PC-3 (cell line): ENCODE measurements around the gene BIVM. TPM values are rescaled to one million over a fixed set of nuclear protein-coding genes. Genes with fewer than 3 reads are reported as not detected.

Experiments used
- ATAC-seq: fragments of 200-7000 bp; cut with Tn5 transposase; 2 replicates; pipeline ENCODE4 v1.9.1; 2020; ENCODE audit warnings: mild to moderate bottlenecking, moderate library complexity
- BruUV-seq: library from RNA; stranded (reverse); fragments of 400-500 nt; replicated peaks from 2 replicates; lab custom pipeline; 2021; lab: Mats Ljungman, UMichigan
- CTCF ChIA-PET: fragments of 300-600 bp; sonication (Branson Sonifier 250); formaldehyde crosslinking; loops from one replicate; lab custom pipeline; 2022; ENCODE audit warnings: antibody characterized with exemption; lab: Charles Lee
- POLR2A ChIA-PET: fragments of 300-600 bp; sonication (Branson Sonifier 250); formaldehyde crosslinking; loops from one replicate; lab custom pipeline; 2022; ENCODE audit warnings: antibody characterized with exemption; ENCODE audit not compliant: unreplicated experiment; lab: Charles Lee
- DNase-seq: peaks from one replicate; pipeline ENCODE4 v3.0.0-alpha.2; 2015
- H2AFZ ChIP-seq: fragments of 300-600 bp; sonication (generic); 2 replicates; pipeline ENCODE4 v1.6.0; 2016; ENCODE audit warnings: antibody characterized with exemption, low read length
- H3F3A ChIP-seq: fragments of 300-600 bp; sonication (generic); one replicate; pipeline ENCODE4 v1.6.0; 2017; ENCODE audit warnings: antibody characterized with exemption, low read length, control low read depth, mild to moderate bottlenecking; ENCODE audit not compliant: unreplicated experiment
- H3K27ac ChIP-seq: fragments of 300-600 bp; sonication (generic); 2 replicates; pipeline ENCODE4 v1.5.1; 2016; ENCODE audit warnings: mild to moderate bottlenecking, low read length
- H3K27me3 ChIP-seq: fragments of 300-600 bp; sonication (generic); 2 replicates; pipeline ENCODE4 v1.6.1; 2016; ENCODE audit warnings: low read length, mixed read lengths
- H3K36me3 ChIP-seq: fragments of 300-600 bp; sonication (generic); 2 replicates; pipeline ENCODE4 v1.6.1; 2016; ENCODE audit warnings: low read depth, mixed run types, low read length, mixed read lengths
- H3K4me1 ChIP-seq: fragments of 300-600 bp; sonication (generic); 2 replicates; pipeline ENCODE4 v1.5.1; 2016; ENCODE audit warnings: low read length; ENCODE audit not compliant: insufficient read depth
- H3K4me2 ChIP-seq: fragments of 300-600 bp; sonication (generic); 2 replicates; pipeline ENCODE4 v1.6.0; 2016; ENCODE audit warnings: low read length
- H3K4me3 ChIP-seq: fragments of 300-600 bp; sonication (generic); 2 replicates; pipeline ENCODE4 v1.5.1; 2016; ENCODE audit warnings: mild to moderate bottlenecking, low read length, mixed read lengths
- H3K79me2 ChIP-seq: fragments of 300-600 bp; sonication (generic); 2 replicates; pipeline ENCODE4 v1.6.1; 2017; ENCODE audit warnings: low read length, mixed read lengths
- H3K9ac ChIP-seq: fragments of 300-600 bp; sonication (generic); 2 replicates; pipeline ENCODE4 v1.6.0; 2016; ENCODE audit warnings: mild to moderate bottlenecking, low read length
- H3K9me2 ChIP-seq: fragments of 300-600 bp; sonication (generic); replicated peaks from 2 replicates; pipeline ENCODE4 v1.6.1; 2016; ENCODE audit warnings: mixed run types, low read length, mixed read lengths
- H3K9me3 ChIP-seq: fragments of 300-600 bp; sonication (generic); 2 replicates; pipeline ENCODE4 v1.6.1; 2016; ENCODE audit warnings: low read length, mixed read lengths
- H4K20me1 ChIP-seq: fragments of 300-600 bp; sonication (generic); 2 replicates; pipeline ENCODE4 v1.6.1; 2016; ENCODE audit warnings: low read length, mixed read lengths
- CTCF ChIP-seq: fragments of 300-600 bp; sonication (generic); conservative IDR thresholded peaks from 2 replicates; pipeline ENCODE4 v1.5.1; 2017; ENCODE audit warnings: antibody characterized with exemption, low read depth, mild to moderate bottlenecking, low read length
- EZH2 ChIP-seq: fragments of 300-600 bp; sonication (generic); IDR thresholded peaks from one replicate; pipeline ENCODE4 v1.6.1; 2017; ENCODE audit warnings: antibody characterized with exemption, mild to moderate bottlenecking, low read length; ENCODE audit not compliant: unreplicated experiment
- EZH2phosphoT487 ChIP-seq: fragments of 300-600 bp; sonication (generic); IDR thresholded peaks from 2 replicates; pipeline ENCODE4 v1.6.1; 2018; ENCODE audit warnings: mild to moderate bottlenecking, antibody characterized with exemption, low read length, borderline replicate concordance
- intact Hi-C: fragments of 100-400 bp; cut with micrococcal nuclease; formaldehyde crosslinking; loops from 2 replicates; pipeline ENCODE4 v1.9.0; 2023
- total RNA-seq: library from RNA; depleted of rRNA; stranded (reverse); fragments of >200 nt; gene quantifications from 2 replicates; pipeline ENCODE4 v1.2.3, GENCODE V29; 2014

BIVM gene
- total RNA-seq, 1 experiment from 2014 or later = 6.7 TPM

DNA sequence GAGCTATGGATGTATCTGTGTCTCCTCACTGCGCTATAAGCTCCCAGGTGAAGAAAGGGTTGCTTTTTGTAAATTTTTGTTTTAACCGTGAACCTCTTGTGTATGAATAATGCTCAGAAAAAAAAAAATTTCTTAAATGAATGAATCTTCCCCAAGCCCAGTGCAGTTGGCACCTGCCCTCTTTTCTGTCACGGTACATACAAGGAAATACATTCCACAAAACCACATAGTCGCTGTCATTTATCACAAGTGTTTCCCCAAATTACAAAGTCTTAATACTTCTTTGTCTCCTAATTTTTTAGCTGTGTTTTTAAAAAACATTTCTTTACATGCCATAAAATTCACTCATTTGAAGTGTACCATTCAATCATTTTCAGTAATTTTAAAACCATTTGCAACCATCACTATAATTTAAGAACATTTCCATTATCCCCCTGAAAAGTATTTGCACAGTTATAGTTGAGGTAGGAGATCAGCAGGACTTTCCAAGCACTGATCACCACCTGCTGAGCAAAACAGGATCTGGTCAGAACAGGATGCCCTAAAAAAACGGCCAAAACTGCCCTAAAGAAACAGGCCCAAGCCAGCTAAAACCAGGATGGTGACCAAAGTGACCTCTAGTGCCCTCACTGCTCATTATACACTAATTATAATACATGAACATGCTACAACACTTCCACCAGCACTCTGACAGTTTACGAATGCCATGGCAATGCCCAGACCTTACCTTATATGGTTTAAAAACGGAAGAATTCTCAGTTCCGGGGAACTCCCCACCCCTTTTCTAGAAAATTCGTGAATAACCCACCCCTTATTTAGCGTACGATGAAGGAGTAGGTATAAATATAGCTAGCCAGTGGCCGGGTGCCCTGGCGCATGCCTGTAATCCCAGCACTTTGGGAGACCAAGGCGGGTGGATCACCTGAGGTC is 24.1 kb upstream of the BIVM start:
- Histone ChIP-seq H3K27ac (no peak overlapping the region), H3K9ac (no peak overlapping the region), H3K4me1 (peaks cover 16% of the 10 kb centered on the region), H3K36me3 (no peaks in the 10 kb centered on the region), H3K4me3 (no peak overlapping the region), H3K27me3 (no peaks in the 10 kb centered on the region), H2AFZ (no peak overlapping the region), H3F3A (no peaks in the 10 kb centered on the region), H3K9me2 (no peaks in the 10 kb centered on the region), H3K9me3 (no peaks in the 10 kb centered on the region), H3K79me2 (peaks cover 31% of the 10 kb centered on the region), H4K20me1 (no peaks in the 10 kb centered on the region), H3K4me2 (no peak overlapping the region)
- CTCF ChIA-PET = no interaction called here
- DNase-seq = no peak
- no TSS peak for BruUV-seq
- no peak for ATAC-seq
- POLR2A ChIA-PET = no interaction called here
- TF ChIP-seq CTCF = no peak
- no peak for TF ChIP-seq EZH2
- TF ChIP-seq EZH2phosphoT487 = no peak
- intact Hi-C loops = loop anchor here (5.0 kb wide), 1 partner anchor 48 kb away; no protein-coding TSS in a partner anchor

- no peak overlapping the region for H3K27ac ChIP-seq
- H3K27me3 ChIP-seq = no peaks in the 10 kb centered on the region
- H4K20me1 ChIP-seq = no peaks in the 10 kb centered on the region
- no peak overlapping the region for H3K9ac ChIP-seq
- H3K4me3 ChIP-seq = no peak overlapping the region
- intact Hi-C loops = no loop called here
- H3K36me3 ChIP-seq = no peaks in the 10 kb centered on the region
- ATAC-seq (no peak), DNase-seq (no peak)
- no peaks in the 10 kb centered on the region for H3K9me3 ChIP-seq
- no peak overlapping the region for H3K4me2 ChIP-seq
- no TSS peak for BruUV-seq
- no peaks in the 10 kb centered on the region for H3F3A ChIP-seq
- TF ChIP-seq EZH2 (no peak), EZH2phosphoT487 (no peak), CTCF (no peak)
- no peaks in the 10 kb centered on the region for H3K9me2 ChIP-seq
- H2AFZ ChIP-seq = no peak overlapping the region
- POLR2A ChIA-PET = no interaction called here
- peaks cover 8% of the 10 kb centered on the region for H3K4me1 ChIP-seq
- CTCF ChIA-PET = no interaction called here
- peaks cover 21% of the 10 kb centered on the region for H3K79me2 ChIP-seq
Observed at GRCh38 chr13:102776271-102776670, 22.6 kb upstream of the BIVM start.

DNA sequence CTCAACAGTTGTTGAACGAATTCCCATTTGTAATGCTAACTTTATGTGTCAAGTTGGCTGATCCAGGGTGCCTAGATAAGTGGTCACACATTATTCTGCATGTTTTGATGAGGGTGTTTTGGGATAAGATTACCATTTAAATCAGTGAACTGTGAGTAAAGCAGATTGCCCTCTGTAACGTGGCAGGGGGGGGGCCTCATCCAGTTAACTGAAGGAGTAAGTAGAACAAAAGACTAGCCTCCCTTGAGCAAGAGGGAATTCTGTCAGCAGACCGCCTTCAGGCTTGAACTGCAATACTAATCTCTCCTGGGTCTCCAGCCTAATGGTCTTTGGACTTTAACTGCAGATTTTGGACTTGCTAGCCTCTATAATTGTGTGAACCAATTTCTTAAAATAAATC is 21.2 kb upstream of the BIVM start:
- H3K4me1 ChIP-seq = peaks cover 4% of the 10 kb centered on the region; the same call in 1 of the 2 replicates
- no peak overlapping the region for H3K4me2 ChIP-seq
- ChIA-PET POLR2A (no interaction called here), CTCF (no interaction called here)
- no peaks in the 10 kb centered on the region for H4K20me1 ChIP-seq
- H3K79me2 ChIP-seq = peaks cover 6% of the 10 kb centered on the region
- H3K36me3 ChIP-seq = no peaks in the 10 kb centered on the region
- H3K9me3 ChIP-seq = no peaks in the 10 kb centered on the region
- no peaks in the 10 kb centered on the region for H3K27me3 ChIP-seq
- H2AFZ ChIP-seq = no peak overlapping the region
- intact Hi-C loops = no loop called here
- H3K4me3 ChIP-seq = no peak overlapping the region
- TF ChIP-seq EZH2phosphoT487 (no peak), EZH2 (no peak), CTCF (no peak)
- H3F3A ChIP-seq = no peaks in the 10 kb centered on the region
- ATAC-seq = no peak
- H3K27ac ChIP-seq = no peak overlapping the region
- BruUV-seq = no TSS peak
- no peak overlapping the region for H3K9ac ChIP-seq
- H3K9me2 ChIP-seq = no peaks in the 10 kb centered on the region
- no peak for DNase-seq
